Transverse colon (tissue), 3 donors: ENCODE results near the gene ATP9A.

Source experiments
- CTCF ChIP-seq, 5 experiments: fragments of 200-600 bp in 3 of 5; fragments of 450-650 bp in 2 of 5; sonication (generic) in 3 of 5; IDR thresholded peaks; 1 replicate in 2 of 5; 2 replicates in 3 of 5; pipeline ENCODE4 v1.5.1; 2016 to 2017; ENCODE audit warnings: antibody characterized with exemption in 5 of 5, inconsistent platforms in 3 of 5, mild to moderate bottlenecking in 2 of 5, moderate library complexity in 1 of 5
- POLR2A ChIP-seq: fragments of 450-650 bp; IDR thresholded peaks from one replicate; pipeline ENCODE4 v1.6.1; 2016; ENCODE audit warnings: antibody characterized with exemption, mild to moderate bottlenecking, moderate library complexity

- no peak for TF ChIP-seq CTCF (IDR thresholded peaks at IDR 0.05)
- TF ChIP-seq POLR2A = no peak
Measured at GRCh38 chr20:51736947-51737346, 31.2 kb downstream of the ATP9A start.
